Measurements from ENCODE around the gene MT1M. TPM values are rescaled to one million over a fixed set of nuclear protein-coding genes. Genes with fewer than 3 reads are reported as not detected.

MT1M gene
- total RNA-seq, 1 experiment from 2014 or later: 0.49 TPM

- intact Hi-C loops (cut with micrococcal nuclease; ENCODE audit: unreplicated experiment): no loop called here
- Histone ChIP-seq H3K4me3 (ENCODE audit: low read depth, low read length, poor library complexity, severe bottlenecking) (no peak overlapping the region), H3K27me3 (replicated peaks; ENCODE audit: insufficient read depth, low read depth, low read length, poor library complexity) (no peaks in the 10 kb centered on the region), H3K36me3 (ENCODE audit: insufficient read depth, low read length, poor library complexity, severe bottlenecking) (no peaks in the 10 kb centered on the region), H3K4me1 (ENCODE audit: insufficient read depth, low read length, poor library complexity, severe bottlenecking) (no peaks in the 10 kb centered on the region), H3K9me3 (ENCODE audit: low read depth, low read length, poor library complexity, severe bottlenecking) (no peaks in the 10 kb centered on the region), H3K27ac (ENCODE audit: low read depth, low read length, poor library complexity, severe bottlenecking) (no peak overlapping the region)
- TF ChIP-seq CTCF (conservative IDR thresholded peaks at IDR 0.05; ENCODE audit: low read depth, low read length) (no peak), EZH2 (IDR thresholded peaks at IDR 0.05; ENCODE audit: borderline replicate concordance, low read depth, low read length, poor library complexity, severe bottlenecking) (no peak)
- BruUV-seq (replicated peaks): no TSS peak
- ChIA-PET POLR2A (ENCODE audit: low non-redundant PET) (no interaction called here), CTCF (no interaction called here)
- no peak for DNase-seq (ENCODE audit: low spot score)
Observed at GRCh38 chr16:56679078-56679730, 46.7 kb downstream of the MT1M start.

- Histone ChIP-seq H3K27ac (ENCODE audit: low read depth, low read length, poor library complexity, severe bottlenecking) (no peak overlapping the region), H3K4me3 (ENCODE audit: low read depth, low read length, poor library complexity, severe bottlenecking) (no peak overlapping the region), H3K9me3 (ENCODE audit: low read depth, low read length, poor library complexity, severe bottlenecking) (no peaks in the 10 kb centered on the region), H3K4me1 (ENCODE audit: insufficient read depth, low read length, poor library complexity, severe bottlenecking) (no peaks in the 10 kb centered on the region), H3K27me3 (replicated peaks; ENCODE audit: insufficient read depth, low read depth, low read length, poor library complexity) (no peaks in the 10 kb centered on the region), H3K36me3 (ENCODE audit: insufficient read depth, low read length, poor library complexity, severe bottlenecking) (no peaks in the 10 kb centered on the region)
- no peak for DNase-seq (ENCODE audit: low spot score)
- TF ChIP-seq CTCF (conservative IDR thresholded peaks at IDR 0.05; ENCODE audit: low read depth, low read length) (no peak), EZH2 (IDR thresholded peaks at IDR 0.05; ENCODE audit: borderline replicate concordance, low read depth, low read length, poor library complexity, severe bottlenecking) (no peak)
- BruUV-seq (replicated peaks): no TSS peak
- intact Hi-C loops (cut with micrococcal nuclease; ENCODE audit: unreplicated experiment): loop anchor here (5.0 kb wide), 1 partner anchor 73 kb away; the partner anchor contains the start of gene MT2A
- POLR2A ChIA-PET (ENCODE audit: low non-redundant PET): no interaction called here
- CTCF ChIA-PET: no interaction called here
Observed at GRCh38 chr16:56679818-56680217, 47.4 kb downstream of the MT1M start.

GRCh38 chr16:56681939-56682702, 49.7 kb downstream of the MT1M start, which contains the start of gene MT1X:
MT1X (plus strand) TSS chr16:56682470; CDS start chr16:56682541, 71 bp downstream.
- peak; percentile 93 for DNase-seq (ENCODE audit: low spot score)
- H3K27ac ChIP-seq (ENCODE audit: low read depth, low read length, poor library complexity, severe bottlenecking): peak within 1 kb of the TSS; percentile 35
- BruUV-seq (replicated peaks): no TSS peak
- no peaks in the 10 kb centered on the region for H3K36me3 ChIP-seq (ENCODE audit: insufficient read depth, low read length, poor library complexity, severe bottlenecking)
- ChIA-PET POLR2A (ENCODE audit: low non-redundant PET) (no interaction called here), CTCF (no interaction called here)
- no peak for TF ChIP-seq EZH2 (IDR thresholded peaks at IDR 0.05; ENCODE audit: borderline replicate concordance, low read depth, low read length, poor library complexity, severe bottlenecking)
- TF ChIP-seq CTCF (conservative IDR thresholded peaks at IDR 0.05; ENCODE audit: low read depth, low read length): no peak
- peak within 1 kb of the TSS; percentile 51 for H3K4me3 ChIP-seq (ENCODE audit: low read depth, low read length, poor library complexity, severe bottlenecking)
- H3K9me3 ChIP-seq (ENCODE audit: low read depth, low read length, poor library complexity, severe bottlenecking): no peaks in the 10 kb centered on the region
- H3K27me3 ChIP-seq (replicated peaks; ENCODE audit: insufficient read depth, low read depth, low read length, poor library complexity): no peaks in the 10 kb centered on the region
- intact Hi-C loops (cut with micrococcal nuclease; ENCODE audit: unreplicated experiment): loop anchor here (5.0 kb wide), 1 partner anchor 75 kb away; the partner anchor contains the start of gene MT2A
- H3K4me1 ChIP-seq (ENCODE audit: insufficient read depth, low read length, poor library complexity, severe bottlenecking): no peaks in the 10 kb centered on the region
